C4-2B (cell line): Measurements from ENCODE around the gene SERPINF2.

Source experiments
- CTCF ChIP-seq: fragments of 450-650 bp; conservative IDR thresholded peaks from 2 replicates; pipeline ENCODE4 v1.5.1; 2017; ENCODE audit warnings: mild to moderate bottlenecking
- ZFX ChIP-seq: fragments of 450-650 bp; IDR thresholded peaks from 2 replicates; pipeline ENCODE4 v1.6.1; 2017

GRCh38 chr17:1707107-1707506 lies 35.6 kb upstream of the SERPINF2 start:
- no peak for TF ChIP-seq ZFX
- TF ChIP-seq CTCF = no peak
